Measurements from ENCODE around the gene PCBP3. TPM values are rescaled to one million over a fixed set of nuclear protein-coding genes. Genes with fewer than 3 reads are reported as not detected.

The PCBP3 gene
- total RNA-seq, 1 donor from 2014 or later = 3.8 TPM

DNA sequence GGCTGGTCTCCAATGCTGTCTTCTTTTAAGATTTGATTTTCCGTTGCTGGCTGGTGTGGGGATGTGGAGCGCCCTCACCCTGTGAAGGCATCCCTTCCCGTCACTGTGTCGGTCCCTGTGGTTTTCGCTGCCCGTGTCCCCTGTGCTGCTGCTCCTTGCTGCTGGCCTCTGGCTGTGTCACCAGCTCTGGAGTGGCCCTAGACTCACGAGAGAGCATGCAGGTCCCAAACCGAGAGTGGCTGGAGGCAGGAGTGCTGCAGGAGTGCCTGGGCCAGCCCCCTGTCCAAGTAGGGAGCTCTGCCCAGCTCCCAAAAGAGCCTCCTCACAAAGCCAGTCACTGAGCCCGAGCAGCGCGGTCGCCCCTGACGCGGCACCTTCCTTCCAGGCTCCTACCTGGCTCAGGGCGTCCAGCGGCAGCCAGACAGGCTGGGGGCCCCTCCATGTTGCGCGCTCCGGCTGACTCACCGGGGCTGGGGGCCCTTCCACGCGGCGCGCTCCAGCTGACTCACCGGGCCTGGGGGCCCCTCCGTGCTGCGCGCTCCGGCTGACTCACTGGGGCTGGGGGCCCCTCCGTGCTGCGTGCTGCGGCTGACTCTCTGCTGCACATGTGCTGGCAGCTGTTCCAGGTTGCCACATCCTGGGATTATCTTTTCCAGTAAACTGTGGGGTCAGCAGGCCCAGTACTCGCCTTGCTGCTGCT is 231.3 kb downstream of the PCBP3 start:
- Histone ChIP-seq H3K4me3 (no peak overlapping the region), H3K27me3 (peaks cover 7% of the 10 kb centered on the region), H3K4me1 (no peaks in the 10 kb centered on the region), H3K27ac (no peak overlapping the region), H3K9me3 (no peaks in the 10 kb centered on the region), H3K36me3 (no peaks in the 10 kb centered on the region)
- TF ChIP-seq CTCF (IDR thresholded peaks at IDR 0.05) = no peak
- DNase-seq = peak; percentile 58
- intact Hi-C loops (cut with DNase I) = no loop called here
- ATAC-seq = peak; percentile 13

- Histone ChIP-seq H3K4me3 (no peak overlapping the region), H3K27me3 (peaks cover 7% of the 10 kb centered on the region), H3K36me3 (no peaks in the 10 kb centered on the region), H3K9me3 (no peaks in the 10 kb centered on the region), H3K27ac (no peak overlapping the region), H3K4me1 (no peaks in the 10 kb centered on the region)
- TF ChIP-seq CTCF (IDR thresholded peaks at IDR 0.05) = no peak
- ATAC-seq = no peak
- DNase-seq = no peak
- intact Hi-C loops (cut with DNase I) = no loop called here
These were observed 231.9 kb downstream of the PCBP3 start for GRCh38 chr21:45875416-45875760.

- Histone ChIP-seq H3K4me3 (no peak overlapping the region), H3K36me3 (no peaks in the 10 kb centered on the region), H3K4me1 (no peaks in the 10 kb centered on the region), H3K9me3 (no peaks in the 10 kb centered on the region), H3K27me3 (peaks cover 7% of the 10 kb centered on the region), H3K27ac (no peak overlapping the region)
- no peak for TF ChIP-seq CTCF (IDR thresholded peaks at IDR 0.05)
- intact Hi-C loops (cut with DNase I) = no loop called here
- ATAC-seq (no peak), DNase-seq (peak; percentile 41)
These were observed 232.4 kb downstream of the PCBP3 start for GRCh38 chr21:45875881-45876280.

GRCh38 chr21:45876381-45877170 is 233.1 kb downstream of the PCBP3 start:
- Histone ChIP-seq H3K9me3 (no peaks in the 10 kb centered on the region), H3K27me3 (peaks cover 7% of the 10 kb centered on the region), H3K4me1 (no peaks in the 10 kb centered on the region), H3K36me3 (no peaks in the 10 kb centered on the region), H3K4me3 (no peak overlapping the region), H3K27ac (no peak overlapping the region)
- intact Hi-C loops (cut with DNase I) = no loop called here
- ATAC-seq (no peak), DNase-seq (peak; percentile 51)
- TF ChIP-seq CTCF (IDR thresholded peaks at IDR 0.05) = no peak

DNA sequence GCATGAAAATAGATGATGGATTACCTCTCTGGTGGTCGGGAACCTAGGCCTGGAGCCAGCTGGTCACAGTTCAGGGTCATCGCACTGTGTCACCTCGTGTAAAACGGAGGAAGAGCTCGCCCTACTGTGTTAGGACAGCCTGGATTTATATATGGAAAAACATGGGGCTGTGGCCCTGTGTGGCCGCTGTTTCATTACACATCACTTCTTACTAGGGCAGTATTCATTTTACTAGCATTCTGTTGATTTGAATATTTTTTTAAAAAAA is 233.6 kb downstream of the PCBP3 start:
- ATAC-seq = no peak
- intact Hi-C loops (cut with DNase I) = no loop called here

More for the DNA sequence above, 233.6 kb downstream of the PCBP3 start:
- no peak for TF ChIP-seq CTCF (IDR thresholded peaks at IDR 0.05)
- H3K4me1 ChIP-seq = no peaks in the 10 kb centered on the region
- H3K27me3 ChIP-seq = peaks cover 7% of the 10 kb centered on the region
- H3K27ac ChIP-seq = no peak overlapping the region
- H3K4me3 ChIP-seq = no peak overlapping the region
- no peaks in the 10 kb centered on the region for H3K9me3 ChIP-seq
- H3K36me3 ChIP-seq = no peaks in the 10 kb centered on the region
- DNase-seq = no peak
